Keratinocyte (primary cell): ENCODE data around the gene FERMT3. TPM values are rescaled to one million over a fixed set of nuclear protein-coding genes. Genes with fewer than 3 reads are reported as not detected.

ENCODE experiments used
- DNase-seq: peaks from one replicate; pipeline ENCODE4 v3.0.0-alpha.2; 2011; ENCODE audit warnings: low read depth, missing footprints, low spot score
- FAIRE-seq: peaks from 2 replicates; lab custom pipeline; 2011; peaks lifted over from hg19 to GRCh38; lab: Jason Lieb, UNC
- H2AFZ ChIP-seq: 2 replicates; pipeline ENCODE4 v1.6.0; 2012; ENCODE audit warnings: low read length, control low read depth, inconsistent platforms; ENCODE audit not compliant: control insufficient read depth
- H3K27ac ChIP-seq: 2 replicates; pipeline ENCODE4 v1.5.1; 2011; ENCODE audit warnings: low read length; ENCODE audit not compliant: control insufficient read depth, insufficient read depth
- H3K27me3 ChIP-seq: 3 replicates; pipeline ENCODE4 v1.6.0; 2011; ENCODE audit warnings: low read length; ENCODE audit not compliant: control insufficient read depth, insufficient read depth; ENCODE audit errors: extremely low read depth
- H3K36me3 ChIP-seq, 2 experiments: 2 replicates in 1 of 2; 3 replicates in 1 of 2; pipeline ENCODE4 v1.5.1; 2011; ENCODE audit warnings: low read length in 2 of 2, mild to moderate bottlenecking in 1 of 2; ENCODE audit not compliant: control insufficient read depth in 2 of 2, insufficient read depth in 2 of 2; ENCODE audit errors: extremely low read depth in 1 of 2
- H3K4me1 ChIP-seq: 3 replicates; pipeline ENCODE4 v1.5.1; 2011; ENCODE audit warnings: low read length; ENCODE audit not compliant: control insufficient read depth, insufficient read depth; ENCODE audit errors: extremely low read depth
- H3K4me2 ChIP-seq: 3 replicates; pipeline ENCODE4 v1.6.0; 2011; ENCODE audit warnings: low read depth, low read length; ENCODE audit not compliant: control insufficient read depth, insufficient read depth; ENCODE audit errors: extremely low read depth
- H3K4me3 ChIP-seq, 3 experiments: fragments of 200-600 bp in 1 of 3; sonication (generic) in 1 of 3; 2 replicates in 2 of 3; 3 replicates in 1 of 3; pipeline ENCODE4 v1.5.1; 2011 to 2016; ENCODE audit warnings: low read length in 3 of 3, mild to moderate bottlenecking in 3 of 3, control low read depth in 2 of 3, inconsistent platforms in 1 of 3, low read depth in 1 of 3, mixed read lengths in 1 of 3, mixed run types in 1 of 3, moderate library complexity in 1 of 3; ENCODE audit not compliant: control insufficient read depth in 2 of 3, insufficient read depth in 2 of 3; ENCODE audit errors: extremely low read depth in 1 of 3
- H3K79me2 ChIP-seq: 2 replicates; pipeline ENCODE4 v1.6.0; 2012; ENCODE audit warnings: low read length; ENCODE audit not compliant: control insufficient read depth, insufficient read depth
- H3K9ac ChIP-seq: 3 replicates; pipeline ENCODE4 v1.6.0; 2011; ENCODE audit warnings: low read length; ENCODE audit not compliant: control insufficient read depth, insufficient read depth; ENCODE audit errors: extremely low read depth
- H3K9me1 ChIP-seq: 3 replicates; pipeline ENCODE4 v1.6.0; 2011; ENCODE audit warnings: low read length; ENCODE audit not compliant: control insufficient read depth, insufficient read depth; ENCODE audit errors: extremely low read depth
- H3K9me3 ChIP-seq: 2 replicates; pipeline ENCODE4 v1.5.1; 2012; ENCODE audit warnings: low read depth, low read length; ENCODE audit not compliant: control insufficient read depth
- H4K20me1 ChIP-seq: 3 replicates; pipeline ENCODE4 v1.6.0; 2011; ENCODE audit warnings: low read length; ENCODE audit not compliant: control insufficient read depth, insufficient read depth; ENCODE audit errors: extremely low read depth
- EZH2 ChIP-seq: IDR thresholded peaks from one replicate; pipeline ENCODE4 v1.6.1; 2012; ENCODE audit warnings: inconsistent platforms, mild to moderate bottlenecking, low read length, moderate library complexity
- dilution Hi-C: fragments of 300-500 bp; cut with MboI; formaldehyde crosslinking; loops from one replicate; pipeline ENCODE4 v1.7.0; 2020; ENCODE audit warnings: low sequenced_read_pairs; ENCODE audit not compliant: extremely low pct_ligation_motif_present
- polyA plus RNA-seq, 5 experiments: library from polyadenylated mRNA; depleted of rRNA in 3 of 5; stranded (reverse) in 3 of 5; stranded (forward) in 1 of 5; unstranded in 1 of 5; fragments of >200 nt; gene quantifications; 1 replicate in 1 of 5; 2 replicates in 3 of 5; 3 replicates in 1 of 5; pipeline versions ENCODE4 v1.2.1 to v1.2.3, GENCODE V29; 2011 to 2012; ENCODE audit warnings: missing spikeins in 2 of 5, low read depth in 1 of 5, low replicate concordance in 1 of 5
- TF ChIP-seq, protein P1 (sequence below), 3 experiments: IDR thresholded peaks in 1 of 3; conservative IDR thresholded peaks in 1 of 3; optimal IDR thresholded peaks in 1 of 3; 2 replicates in 2 of 3; 3 replicates in 1 of 3; pipeline versions ENCODE3 to v1.5.1; 2011; ENCODE audit warnings: low read length in 3 of 3, mild to moderate bottlenecking in 3 of 3, moderate library complexity in 2 of 3, control low read depth in 1 of 3, inconsistent platforms in 1 of 3; ENCODE audit not compliant: insufficient read depth in 2 of 3; ENCODE audit errors: extremely low read depth in 1 of 3

FERMT3 gene
- polyA plus RNA-seq, 1 donor (not counting 4 experiments of a cell fraction or from before 2014, with no cell fraction given), result 0.98 TPM

DNA sequence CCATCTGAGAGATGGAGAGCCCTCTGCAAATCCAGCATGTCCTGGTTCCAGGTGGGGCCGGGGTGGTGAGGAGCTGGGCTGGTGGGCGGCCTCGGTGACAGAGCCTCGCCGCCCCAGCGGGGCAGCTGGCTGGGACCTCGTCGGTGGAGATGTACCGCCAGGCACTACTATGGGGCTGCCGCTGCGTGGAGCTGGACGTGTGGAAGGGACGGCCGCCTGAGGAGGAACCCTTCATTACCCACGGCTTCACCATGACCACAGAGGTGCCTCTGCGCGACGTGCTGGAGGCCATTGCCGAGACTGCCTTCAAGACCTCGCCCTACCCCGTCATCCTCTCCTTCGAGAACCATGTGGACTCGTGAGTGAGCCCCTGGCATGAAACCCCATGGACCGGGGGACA lies 51.8 kb downstream of the FERMT3 start:
- Histone ChIP-seq H3K27ac (no peak overlapping the region), H3K79me2 (peaks cover 29% of the 10 kb centered on the region), H3K4me3 (no peak overlapping the region), H3K9me3 (no peaks in the 10 kb centered on the region), H2AFZ (no peak overlapping the region), H3K9ac (no peak overlapping the region), H3K36me3 (peaks cover 50 to 65% of the 10 kb centered on the region in 2 experiments), H3K27me3 (no peaks in the 10 kb centered on the region), H3K4me2 (no peak overlapping the region), H3K9me1 (peaks cover 2% of the 10 kb centered on the region), H4K20me1 (peaks cover 2% of the 10 kb centered on the region), H3K4me1 (peaks cover 18% of the 10 kb centered on the region)
- TF ChIP-seq EZH2, result no peak
- dilution Hi-C loops, result no loop called here
- no peak for FAIRE-seq
- no peak for DNase-seq

- no peak for TF ChIP-seq EZH2
- TF ChIP-seq, protein P1, sequence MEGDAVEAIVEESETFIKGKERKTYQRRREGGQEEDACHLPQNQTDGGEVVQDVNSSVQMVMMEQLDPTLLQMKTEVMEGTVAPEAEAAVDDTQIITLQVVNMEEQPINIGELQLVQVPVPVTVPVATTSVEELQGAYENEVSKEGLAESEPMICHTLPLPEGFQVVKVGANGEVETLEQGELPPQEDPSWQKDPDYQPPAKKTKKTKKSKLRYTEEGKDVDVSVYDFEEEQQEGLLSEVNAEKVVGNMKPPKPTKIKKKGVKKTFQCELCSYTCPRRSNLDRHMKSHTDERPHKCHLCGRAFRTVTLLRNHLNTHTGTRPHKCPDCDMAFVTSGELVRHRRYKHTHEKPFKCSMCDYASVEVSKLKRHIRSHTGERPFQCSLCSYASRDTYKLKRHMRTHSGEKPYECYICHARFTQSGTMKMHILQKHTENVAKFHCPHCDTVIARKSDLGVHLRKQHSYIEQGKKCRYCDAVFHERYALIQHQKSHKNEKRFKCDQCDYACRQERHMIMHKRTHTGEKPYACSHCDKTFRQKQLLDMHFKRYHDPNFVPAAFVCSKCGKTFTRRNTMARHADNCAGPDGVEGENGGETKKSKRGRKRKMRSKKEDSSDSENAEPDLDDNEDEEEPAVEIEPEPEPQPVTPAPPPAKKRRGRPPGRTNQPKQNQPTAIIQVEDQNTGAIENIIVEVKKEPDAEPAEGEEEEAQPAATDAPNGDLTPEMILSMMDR (optimal IDR thresholded peaks at IDR 0.05 in 1 of 3, IDR thresholded peaks at IDR 0.05 in 1 of 3, conservative IDR thresholded peaks at IDR 0.05 in 1 of 3; ENCODE audit: extremely low read depth in 1 of 3, insufficient read depth in 2 of 3, low read length in 3 of 3), result no peak
- Histone ChIP-seq H3K4me1 (peaks cover 17% of the 10 kb centered on the region), H3K4me3 (no peak overlapping the region), H3K9ac (no peak overlapping the region), H3K9me1 (peaks cover 2% of the 10 kb centered on the region), H3K4me2 (no peak overlapping the region), H3K9me3 (no peaks in the 10 kb centered on the region), H3K27me3 (no peaks in the 10 kb centered on the region), H4K20me1 (no peaks in the 10 kb centered on the region), H3K36me3 (peaks cover 51 to 72% of the 10 kb centered on the region in 2 experiments), H3K27ac (no peak overlapping the region), H3K79me2 (peaks cover 22% of the 10 kb centered on the region), H2AFZ (no peak overlapping the region)
- FAIRE-seq (no peak), DNase-seq (no peak)
- dilution Hi-C loops, result no loop called here
Measured at GRCh38 chr11:64258946-64259532, 52.5 kb downstream of the FERMT3 start.
